Activated CD8-positive, alpha-beta T cell treated with anti-CD3 and anti-CD28 coated beads for 36 hours (primary cell): Measurements from ENCODE around the gene PLCL1. TPM values are rescaled to one million over a fixed set of nuclear protein-coding genes. Genes with fewer than 3 reads are reported as not detected.

Experiments used
- ATAC-seq: fragments of 200-7000 bp; cut with Tn5 transposase; one replicate; pipeline ENCODE4 v1.10.0; 2021; ENCODE audit warnings: mild to moderate bottlenecking, moderate library complexity
- CTCF ChIA-PET: fragments of 350-600 bp; sonication (Branson Sonifier 250); formaldehyde crosslinking; loops from one replicate; lab custom pipeline; 2021; ENCODE audit warnings: antibody characterized with exemption; lab: Charles Lee
- POLR2A ChIA-PET: fragments of 350-600 bp; sonication (Branson Sonifier 250); formaldehyde crosslinking; loops from one replicate; lab custom pipeline; 2021; ENCODE audit warnings: antibody characterized with exemption; lab: Charles Lee
- DNase-seq: peaks from one replicate; pipeline ENCODE4 v3.0.0-alpha.2; 2020
- H3K27ac Mint-ChIP-seq: one replicate; pipeline ENCODE4 v1.8.0; 2021; ENCODE audit warnings: mild to moderate bottlenecking, mixed read lengths
- H3K27me3 Mint-ChIP-seq: one replicate; pipeline ENCODE4 v1.8.0; 2021; ENCODE audit warnings: mixed read lengths
- H3K36me3 Mint-ChIP-seq: one replicate; pipeline ENCODE4 v1.8.0; 2021; ENCODE audit warnings: low read depth, mixed read lengths
- H3K4me1 Mint-ChIP-seq: one replicate; pipeline ENCODE4 v1.8.0; 2021; ENCODE audit warnings: low read depth, mixed read lengths
- H3K4me3 Mint-ChIP-seq: one replicate; pipeline ENCODE4 v1.8.0; 2021; ENCODE audit warnings: mild to moderate bottlenecking, moderate library complexity, mixed read lengths
- H3K9me3 Mint-ChIP-seq: one replicate; pipeline ENCODE4 v1.8.0; 2021; ENCODE audit warnings: mixed read lengths
- intact Hi-C: fragments of 100-400 bp; cut with micrococcal nuclease; formaldehyde crosslinking; loops from one replicate; pipeline ENCODE4 v1.10.0; 2022
- total RNA-seq, 2 experiments: library from RNA; stranded (reverse); gene quantifications; one replicate each; pipeline ENCODE4 v1.2.3, GENCODE V29; 2021
- TF ChIP-seq, protein P1 (sequence below): fragments of 200-600 bp; IDR thresholded peaks from one replicate; pipeline ENCODE4 v1.8.0; 2022; ENCODE audit warnings: antibody characterized with exemption, mild to moderate bottlenecking

Gene PLCL1
- total RNA-seq, 2 experiments from 2014 or later: 0.68 to 0.69 TPM

DNA sequence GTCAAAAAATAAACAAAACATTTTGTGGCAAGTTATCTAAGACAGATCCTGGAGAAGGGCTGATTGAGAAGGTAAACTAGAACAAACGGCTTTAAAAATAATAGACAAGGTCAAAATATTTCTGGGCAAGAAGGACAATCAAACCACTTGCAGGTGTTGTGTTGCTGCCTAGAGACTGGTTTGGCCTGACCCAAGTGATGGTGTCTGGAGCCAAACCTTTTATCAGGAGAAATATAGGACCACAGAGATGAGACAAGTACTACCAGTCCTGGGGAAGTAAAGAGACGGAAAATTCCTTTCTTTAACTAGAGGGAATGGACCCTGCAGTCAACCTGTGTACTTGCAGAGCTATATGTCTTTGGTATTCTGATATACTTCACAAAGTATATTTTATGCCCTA, 44.2 kb downstream of the PLCL1 start:
- DNase-seq (no peak), ATAC-seq (no peak)
- intact Hi-C loops: no loop called here
- no peaks in the 10 kb centered on the region for H3K36me3 Mint-ChIP-seq
- POLR2A ChIA-PET: interaction anchor here (1.0 to 1.6 kb wide), 2 partner anchors 11 to 36 kb away, joined by 3 read pairs; no protein-coding TSS in a partner anchor
- peaks cover 48% of the 10 kb centered on the region for H3K4me1 Mint-ChIP-seq
- no peaks in the 10 kb centered on the region for H3K9me3 Mint-ChIP-seq
- CTCF ChIA-PET: interaction anchor here (1.1 to 1.8 kb wide), 4 partner anchors 11 to 449 kb away, joined by 3 to 8 read pairs (median 6); no protein-coding TSS in a partner anchor
- no peaks in the 10 kb centered on the region for H3K27me3 Mint-ChIP-seq
- TF ChIP-seq, protein P1, sequence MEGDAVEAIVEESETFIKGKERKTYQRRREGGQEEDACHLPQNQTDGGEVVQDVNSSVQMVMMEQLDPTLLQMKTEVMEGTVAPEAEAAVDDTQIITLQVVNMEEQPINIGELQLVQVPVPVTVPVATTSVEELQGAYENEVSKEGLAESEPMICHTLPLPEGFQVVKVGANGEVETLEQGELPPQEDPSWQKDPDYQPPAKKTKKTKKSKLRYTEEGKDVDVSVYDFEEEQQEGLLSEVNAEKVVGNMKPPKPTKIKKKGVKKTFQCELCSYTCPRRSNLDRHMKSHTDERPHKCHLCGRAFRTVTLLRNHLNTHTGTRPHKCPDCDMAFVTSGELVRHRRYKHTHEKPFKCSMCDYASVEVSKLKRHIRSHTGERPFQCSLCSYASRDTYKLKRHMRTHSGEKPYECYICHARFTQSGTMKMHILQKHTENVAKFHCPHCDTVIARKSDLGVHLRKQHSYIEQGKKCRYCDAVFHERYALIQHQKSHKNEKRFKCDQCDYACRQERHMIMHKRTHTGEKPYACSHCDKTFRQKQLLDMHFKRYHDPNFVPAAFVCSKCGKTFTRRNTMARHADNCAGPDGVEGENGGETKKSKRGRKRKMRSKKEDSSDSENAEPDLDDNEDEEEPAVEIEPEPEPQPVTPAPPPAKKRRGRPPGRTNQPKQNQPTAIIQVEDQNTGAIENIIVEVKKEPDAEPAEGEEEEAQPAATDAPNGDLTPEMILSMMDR: no peak
- H3K4me3 Mint-ChIP-seq: no peak overlapping the region
- peak overlapping the region; percentile 69 for H3K27ac Mint-ChIP-seq

DNA sequence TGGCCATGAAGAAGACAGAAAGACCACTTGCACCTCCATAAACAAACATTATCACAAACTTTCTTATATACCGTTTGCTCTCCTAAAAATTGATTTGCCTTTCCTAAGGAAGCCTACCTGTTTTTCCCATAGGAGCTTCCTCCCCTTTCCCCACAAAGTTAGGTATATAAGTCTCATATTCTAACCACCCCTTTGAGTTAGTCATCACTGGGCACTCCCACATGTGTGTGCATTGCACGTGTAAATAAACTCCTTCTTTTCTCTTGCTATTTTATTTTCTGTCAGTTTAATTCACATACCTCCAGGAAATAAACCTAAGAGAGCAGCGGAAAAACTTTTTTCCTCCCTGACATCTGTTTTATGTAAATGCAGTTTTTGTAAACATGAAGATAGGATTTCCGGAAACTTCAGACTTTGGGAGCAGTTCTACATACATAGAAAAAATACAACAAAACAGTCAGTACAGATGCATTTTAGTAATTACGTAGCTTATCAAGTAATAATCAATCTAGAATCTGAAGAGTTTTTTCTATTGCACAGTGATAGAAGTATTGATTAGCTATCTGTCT, 46.6 kb downstream of the PLCL1 start:
- Mint-ChIP-seq H3K4me1 (peaks cover 51% of the 10 kb centered on the region), H3K27me3 (no peaks in the 10 kb centered on the region), H3K36me3 (no peaks in the 10 kb centered on the region), H3K9me3 (no peaks in the 10 kb centered on the region), H3K27ac (no peak overlapping the region), H3K4me3 (no peak overlapping the region)
- TF ChIP-seq, protein P1: no peak
- no peak for DNase-seq
- ChIA-PET POLR2A (interaction anchor here (0.6 to 1.3 kb wide), 2 partner anchors 13 to 961 kb away, joined by 3 to 4 read pairs; no protein-coding TSS in a partner anchor), CTCF (interaction anchor here (1.0 to 1.4 kb wide), 5 partner anchors 13 to 231 kb away, joined by 3 to 7 read pairs (median 3); no protein-coding TSS in a partner anchor)
- intact Hi-C loops: loop anchor here (2.0 kb wide), 1 partner anchor 276 kb away; no protein-coding TSS in a partner anchor
- ATAC-seq: no peak

DNA sequence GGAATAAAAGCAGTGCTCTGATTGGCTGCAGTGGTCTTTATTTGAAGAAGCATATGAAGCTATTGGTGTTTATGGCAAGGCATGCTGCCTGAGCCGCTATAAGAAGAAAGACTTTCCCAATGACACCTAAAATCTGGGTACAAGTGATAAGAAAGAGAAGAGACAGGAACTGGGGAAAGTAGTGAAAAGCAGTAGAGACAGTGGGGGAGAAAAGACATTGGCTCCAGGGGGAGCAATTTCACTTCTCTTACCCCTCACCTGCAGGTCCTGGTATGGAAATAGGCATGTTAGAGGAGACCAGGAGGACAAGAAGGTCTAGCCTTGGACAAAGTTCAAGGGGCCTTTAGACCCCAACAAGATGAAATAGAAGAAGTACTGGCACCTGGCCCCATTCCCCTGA, 47.1 kb downstream of the PLCL1 start:
- DNase-seq: peak; percentile 15
- peaks cover 48% of the 10 kb centered on the region for H3K4me1 Mint-ChIP-seq
- CTCF ChIA-PET: interaction anchor here (1.0 to 1.9 kb wide), 5 partner anchors 11 to 276 kb away, joined by 3 to 7 read pairs (median 4); no protein-coding TSS in a partner anchor

DNA sequence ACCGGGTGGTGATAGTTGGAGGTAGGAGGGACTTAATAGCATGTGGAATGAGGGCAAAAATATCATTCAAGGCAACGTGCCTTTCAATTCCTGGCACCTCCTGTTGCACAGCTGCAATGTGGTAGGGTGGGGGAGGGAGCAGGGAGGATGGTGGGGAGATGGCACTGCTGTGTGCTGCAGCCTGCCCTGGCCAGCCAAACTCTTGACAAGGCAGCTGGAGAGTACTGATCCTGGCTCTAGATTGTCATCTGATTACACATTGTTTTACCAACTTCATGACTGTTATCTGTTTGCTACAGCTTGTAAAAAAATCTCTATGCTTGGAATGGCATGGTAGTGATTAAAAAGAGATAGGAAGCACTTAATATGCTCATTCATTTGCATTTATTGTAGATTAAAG, 47.7 kb downstream of the PLCL1 start:
- H3K4me3 Mint-ChIP-seq: no peak overlapping the region
- ChIA-PET POLR2A (interaction anchor here (1.3 kb wide), 1 partner anchor 14 kb away, joined by 4 read pairs; no protein-coding TSS in a partner anchor), CTCF (interaction anchor here (0.6 to 1.9 kb wide), 3 partner anchors 12 to 445 kb away, joined by 3 to 7 read pairs (median 5); no protein-coding TSS in a partner anchor)
- ATAC-seq (no peak), DNase-seq (no peak)
- H3K27me3 Mint-ChIP-seq: no peaks in the 10 kb centered on the region
- H3K9me3 Mint-ChIP-seq: no peaks in the 10 kb centered on the region
- intact Hi-C loops: no loop called here
- H3K27ac Mint-ChIP-seq: no peak overlapping the region
- H3K36me3 Mint-ChIP-seq: no peaks in the 10 kb centered on the region
- H3K4me1 Mint-ChIP-seq: peaks cover 42% of the 10 kb centered on the region
- TF ChIP-seq, protein P1: no peak

More for the DNA sequence above, 47.1 kb downstream of the PLCL1 start:
- no peaks in the 10 kb centered on the region for H3K27me3 Mint-ChIP-seq
- no peaks in the 10 kb centered on the region for H3K36me3 Mint-ChIP-seq
- H3K9me3 Mint-ChIP-seq: no peaks in the 10 kb centered on the region
- no peak overlapping the region for H3K27ac Mint-ChIP-seq
- POLR2A ChIA-PET: interaction anchor here (0.6 to 1.3 kb wide), 2 partner anchors 13 to 961 kb away, joined by 3 to 4 read pairs; no protein-coding TSS in a partner anchor
- intact Hi-C loops: loop anchor here (2.0 kb wide), 1 partner anchor 275 kb away; no protein-coding TSS in a partner anchor
- no peak for ATAC-seq
- H3K4me3 Mint-ChIP-seq: no peak overlapping the region
- TF ChIP-seq, protein P1: peak; percentile 22

DNA sequence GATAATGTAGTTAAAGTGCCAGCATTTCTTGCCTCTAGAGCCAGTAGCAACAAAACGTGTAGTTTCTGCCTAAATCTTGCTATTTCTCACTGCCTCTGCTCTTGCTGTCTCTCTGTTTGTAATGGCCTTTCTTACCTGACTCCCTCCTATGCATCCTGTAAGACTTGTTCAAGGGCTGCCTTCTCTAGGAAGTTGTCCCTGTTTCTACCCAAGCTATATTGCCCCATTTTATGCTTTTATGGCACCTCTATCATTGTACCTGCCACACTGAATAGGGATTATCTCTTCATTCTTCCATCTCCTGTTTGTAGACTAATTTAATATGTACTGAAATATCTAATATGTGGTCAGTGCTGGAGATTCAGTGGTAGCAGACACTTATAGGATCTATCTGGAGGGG, 49.2 kb downstream of the PLCL1 start:
- H3K27me3 Mint-ChIP-seq: no peaks in the 10 kb centered on the region
- peaks cover 8% of the 10 kb centered on the region for H3K9me3 Mint-ChIP-seq
- ChIA-PET POLR2A (no interaction called here), CTCF (interaction anchor here (0.8 to 3.8 kb wide), 3 partner anchors 16 to 274 kb away, joined by 3 to 12 read pairs (median 7); no protein-coding TSS in a partner anchor)
- no peak overlapping the region for H3K4me3 Mint-ChIP-seq
- DNase-seq: no peak
- intact Hi-C loops: no loop called here
- peaks cover 7% of the 10 kb centered on the region for H3K36me3 Mint-ChIP-seq
- H3K27ac Mint-ChIP-seq: no peak overlapping the region
- ATAC-seq: no peak
- peaks cover 33% of the 10 kb centered on the region for H3K4me1 Mint-ChIP-seq
- TF ChIP-seq, protein P1: no peak
